Measurements from ENCODE around the gene STX8.
"Not testable (repeated sequence)": the region's sequence is repeated elsewhere in the genome, so short reads cannot be mapped to it uniquely, and the experiment has no call there.

Gene STX8

GRCh38 chr17:9467518-9467917, 108.1 kb downstream of the STX8 start:
- H3K27me3 Mint-ChIP-seq (ENCODE audit: low read depth), result no peaks in the 10 kb centered on the region
- DNase-seq (ENCODE audit: low spot score), result no peak
- H3K36me3 Mint-ChIP-seq (ENCODE audit: low read depth), result peaks cover 3% of the 10 kb centered on the region
- H3K4me3 Mint-ChIP-seq, result no peak overlapping the region
- H3K4me1 Mint-ChIP-seq (ENCODE audit: low read depth), result peaks cover 33% of the 10 kb centered on the region
- H3K27ac Mint-ChIP-seq, result no peak overlapping the region
- H3K9me3 Mint-ChIP-seq, result no peaks in the 10 kb centered on the region

GRCh38 chr17:9465210-9465921, 110.3 kb downstream of the STX8 start:
- no peaks in the 10 kb centered on the region for H3K9me3 Mint-ChIP-seq
- no peaks in the 10 kb centered on the region for H3K27me3 Mint-ChIP-seq (ENCODE audit: low read depth)
- DNase-seq (ENCODE audit: low spot score), result no peak
- H3K4me3 Mint-ChIP-seq, result no peak overlapping the region
- H3K27ac Mint-ChIP-seq, result no peak overlapping the region
- no peaks in the 10 kb centered on the region for H3K36me3 Mint-ChIP-seq (ENCODE audit: low read depth)
- peaks cover 25% of the 10 kb centered on the region for H3K4me1 Mint-ChIP-seq (ENCODE audit: low read depth)

- H3K4me1 Mint-ChIP-seq (ENCODE audit: low read depth), result no peaks in the 10 kb centered on the region
Measured at GRCh38 chr17:9457005-9457404, 118.6 kb downstream of the STX8 start.

GRCh38 chr17:9456330-9456729, 119.3 kb downstream of the STX8 start:
- Mint-ChIP-seq H3K36me3 (ENCODE audit: low read depth) (peaks cover 3% of the 10 kb centered on the region), H3K9me3 (no peaks in the 10 kb centered on the region), H3K4me1 (ENCODE audit: low read depth) (no peaks in the 10 kb centered on the region), H3K4me3 (no peak overlapping the region), H3K27ac (no peak overlapping the region), H3K27me3 (ENCODE audit: low read depth) (no peaks in the 10 kb centered on the region)
- no peak for DNase-seq (ENCODE audit: low spot score)

More at GRCh38 chr17:9457005-9457404, 118.6 kb downstream of the STX8 start:
- Mint-ChIP-seq H3K27me3 (ENCODE audit: low read depth) (no peaks in the 10 kb centered on the region), H3K4me3 (no peak overlapping the region), H3K9me3 (no peaks in the 10 kb centered on the region), H3K27ac (no peak overlapping the region), H3K36me3 (ENCODE audit: low read depth) (peaks cover 3% of the 10 kb centered on the region)
- DNase-seq (ENCODE audit: low spot score), result no peak

GRCh38 chr17:9451934-9452333, 123.7 kb downstream of the STX8 start:
- Mint-ChIP-seq H3K4me1 (ENCODE audit: low read depth) (no peaks in the 10 kb centered on the region), H3K4me3 (no peak overlapping the region), H3K9me3 (no peaks in the 10 kb centered on the region), H3K36me3 (ENCODE audit: low read depth) (no peaks in the 10 kb centered on the region), H3K27ac (no peak overlapping the region), H3K27me3 (ENCODE audit: low read depth) (no peaks in the 10 kb centered on the region)
- no peak for DNase-seq (ENCODE audit: low spot score)

- not testable (repeated sequence) for DNase-seq (ENCODE audit: low spot score); H3K27me3 Mint-ChIP-seq (ENCODE audit: low read depth); H3K4me3 Mint-ChIP-seq; H3K27ac Mint-ChIP-seq; H3K9me3 Mint-ChIP-seq; H3K4me1 Mint-ChIP-seq (ENCODE audit: low read depth); H3K36me3 Mint-ChIP-seq (ENCODE audit: low read depth)
Measured at GRCh38 chr17:9447298-9447697, 128.3 kb downstream of the STX8 start.

GRCh38 chr17:9446528-9446927, 129.1 kb downstream of the STX8 start:
- DNase-seq (ENCODE audit: low spot score), result no peak
- Mint-ChIP-seq H3K27me3 (ENCODE audit: low read depth) (no peaks in the 10 kb centered on the region), H3K4me1 (ENCODE audit: low read depth) (no peaks in the 10 kb centered on the region), H3K9me3 (no peaks in the 10 kb centered on the region), H3K36me3 (ENCODE audit: low read depth) (no peaks in the 10 kb centered on the region), H3K27ac (no peak overlapping the region), H3K4me3 (no peak overlapping the region)

- DNase-seq (ENCODE audit: low spot score), result no peak
- no peaks in the 10 kb centered on the region for H3K36me3 Mint-ChIP-seq (ENCODE audit: low read depth)
- H3K9me3 Mint-ChIP-seq, result no peaks in the 10 kb centered on the region
- no peak overlapping the region for H3K27ac Mint-ChIP-seq
- H3K4me1 Mint-ChIP-seq (ENCODE audit: low read depth), result no peaks in the 10 kb centered on the region
- no peaks in the 10 kb centered on the region for H3K27me3 Mint-ChIP-seq (ENCODE audit: low read depth)
- H3K4me3 Mint-ChIP-seq, result no peak overlapping the region
Measured at GRCh38 chr17:9445424-9445823, 130.2 kb downstream of the STX8 start.

GRCh38 chr17:9444687-9445086, 130.9 kb downstream of the STX8 start:
- H3K27ac Mint-ChIP-seq, result no peak overlapping the region
- H3K4me1 Mint-ChIP-seq (ENCODE audit: low read depth), result no peaks in the 10 kb centered on the region
- H3K4me3 Mint-ChIP-seq, result no peak overlapping the region
- no peaks in the 10 kb centered on the region for H3K9me3 Mint-ChIP-seq
- DNase-seq (ENCODE audit: low spot score), result no peak
- H3K36me3 Mint-ChIP-seq (ENCODE audit: low read depth), result no peaks in the 10 kb centered on the region
- H3K27me3 Mint-ChIP-seq (ENCODE audit: low read depth), result no peaks in the 10 kb centered on the region

GRCh38 chr17:9443811-9444210, 131.8 kb downstream of the STX8 start:
- no peak for DNase-seq (ENCODE audit: low spot score)
- Mint-ChIP-seq H3K27ac (no peak overlapping the region), H3K9me3 (no peaks in the 10 kb centered on the region), H3K4me3 (no peak overlapping the region), H3K36me3 (ENCODE audit: low read depth) (no peaks in the 10 kb centered on the region), H3K4me1 (ENCODE audit: low read depth) (no peaks in the 10 kb centered on the region), H3K27me3 (ENCODE audit: low read depth) (no peaks in the 10 kb centered on the region)

GRCh38 chr17:9439851-9440250, 135.8 kb downstream of the STX8 start:
- no peaks in the 10 kb centered on the region for H3K9me3 Mint-ChIP-seq
- H3K36me3 Mint-ChIP-seq (ENCODE audit: low read depth), result peaks cover 2% of the 10 kb centered on the region
- no peaks in the 10 kb centered on the region for H3K27me3 Mint-ChIP-seq (ENCODE audit: low read depth)
- no peak for DNase-seq (ENCODE audit: low spot score)
- H3K4me3 Mint-ChIP-seq, result no peak overlapping the region
- no peaks in the 10 kb centered on the region for H3K4me1 Mint-ChIP-seq (ENCODE audit: low read depth)
- no peak overlapping the region for H3K27ac Mint-ChIP-seq

- peaks cover 6% of the 10 kb centered on the region for H3K4me1 Mint-ChIP-seq (ENCODE audit: low read depth)
Measured at GRCh38 chr17:9436630-9437029, 139.0 kb downstream of the STX8 start.

GRCh38 chr17:9435165-9435564, 140.5 kb downstream of the STX8 start:
- Mint-ChIP-seq H3K36me3 (ENCODE audit: low read depth) (peaks cover 2% of the 10 kb centered on the region), H3K27ac (no peak overlapping the region), H3K27me3 (ENCODE audit: low read depth) (no peaks in the 10 kb centered on the region), H3K9me3 (no peaks in the 10 kb centered on the region), H3K4me3 (no peak overlapping the region), H3K4me1 (ENCODE audit: low read depth) (peaks cover 6% of the 10 kb centered on the region)
- no peak for DNase-seq (ENCODE audit: low spot score)

More at GRCh38 chr17:9436630-9437029, 139.0 kb downstream of the STX8 start:
- no peak for DNase-seq (ENCODE audit: low spot score)
- Mint-ChIP-seq H3K27ac (no peak overlapping the region), H3K36me3 (ENCODE audit: low read depth) (peaks cover 2% of the 10 kb centered on the region), H3K27me3 (ENCODE audit: low read depth) (no peaks in the 10 kb centered on the region), H3K4me3 (no peak overlapping the region), H3K9me3 (no peaks in the 10 kb centered on the region)

GRCh38 chr17:9434642-9435057, 141.0 kb downstream of the STX8 start:
- H3K27ac Mint-ChIP-seq, result no peak overlapping the region

GRCh38 chr17:9432934-9433421, 142.6 kb downstream of the STX8 start:
- Mint-ChIP-seq H3K27me3 (ENCODE audit: low read depth) (no peaks in the 10 kb centered on the region), H3K9me3 (no peaks in the 10 kb centered on the region), H3K36me3 (ENCODE audit: low read depth) (peaks cover 2% of the 10 kb centered on the region), H3K27ac (no peak overlapping the region), H3K4me3 (no peak overlapping the region), H3K4me1 (ENCODE audit: low read depth) (peaks cover 6% of the 10 kb centered on the region)
- DNase-seq (ENCODE audit: low spot score), result no peak

More at GRCh38 chr17:9434642-9435057, 141.0 kb downstream of the STX8 start:
- no peaks in the 10 kb centered on the region for H3K27me3 Mint-ChIP-seq (ENCODE audit: low read depth)
- no peak for DNase-seq (ENCODE audit: low spot score)
- H3K4me3 Mint-ChIP-seq, result no peak overlapping the region
- peaks cover 6% of the 10 kb centered on the region for H3K4me1 Mint-ChIP-seq (ENCODE audit: low read depth)
- H3K9me3 Mint-ChIP-seq, result no peaks in the 10 kb centered on the region
- H3K36me3 Mint-ChIP-seq (ENCODE audit: low read depth), result peaks cover 2% of the 10 kb centered on the region
